GM21526 (cell line): ENCODE results near the gene PEAK1.

Source experiments
- ATAC-seq: cut with Tn5 transposase; IDR thresholded peaks from one replicate; pipeline ENCODE4 v1.9.1; 2021; ENCODE audit warnings: moderate library complexity; ENCODE audit not compliant: unreplicated experiment, low FRiP score

Gene PEAK1

GRCh38 chr15:77243716-77244401, 176.0 kb downstream of the PEAK1 start:
- no peak for ATAC-seq

- ATAC-seq = no peak
Observed at GRCh38 chr15:77243135-77243534, 176.8 kb downstream of the PEAK1 start.

GRCh38 chr15:77239882-77240608, 179.9 kb downstream of the PEAK1 start:
- no peak for ATAC-seq

- ATAC-seq = no peak
Observed at GRCh38 chr15:77235566-77235965, 184.3 kb downstream of the PEAK1 start.

- no peak for ATAC-seq
Observed at GRCh38 chr15:77228828-77229227, 191.1 kb downstream of the PEAK1 start.

- no peak for ATAC-seq
Observed at GRCh38 chr15:77226652-77227051, 193.3 kb downstream of the PEAK1 start.

- no peak for ATAC-seq
Observed at GRCh38 chr15:77225646-77226045, 194.3 kb downstream of the PEAK1 start.

- ATAC-seq = no peak
Observed at GRCh38 chr15:77225088-77225487, 194.8 kb downstream of the PEAK1 start.

- ATAC-seq = no peak
Observed at GRCh38 chr15:77224352-77224751, 195.6 kb downstream of the PEAK1 start.

GRCh38 chr15:77221708-77222107, 198.2 kb downstream of the PEAK1 start:
- ATAC-seq = no peak

- no peak for ATAC-seq
Observed at GRCh38 chr15:77221174-77221573, 198.7 kb downstream of the PEAK1 start.

GRCh38 chr15:77219841-77220240, 200.1 kb downstream of the PEAK1 start:
- no peak for ATAC-seq

GRCh38 chr15:77209221-77209620, 210.7 kb downstream of the PEAK1 start:
- ATAC-seq = no peak

GRCh38 chr15:77208241-77208640, 211.7 kb downstream of the PEAK1 start:
- ATAC-seq = no peak

- ATAC-seq = no peak
Observed at GRCh38 chr15:77201665-77202064, 218.2 kb downstream of the PEAK1 start.

GRCh38 chr15:77196381-77196780, 223.5 kb downstream of the PEAK1 start:
- no peak for ATAC-seq

GRCh38 chr15:77195586-77195985, 224.3 kb downstream of the PEAK1 start:
- no peak for ATAC-seq

- no peak for ATAC-seq
Observed at GRCh38 chr15:77192451-77192850, 227.5 kb downstream of the PEAK1 start.

- no peak for ATAC-seq
Observed at GRCh38 chr15:77191230-77191834, 228.6 kb downstream of the PEAK1 start.

GRCh38 chr15:77187751-77188464, 232.0 kb downstream of the PEAK1 start:
- no peak for ATAC-seq

GRCh38 chr15:77186594-77187011, 233.3 kb downstream of the PEAK1 start:
- no peak for ATAC-seq
